T-helper 17 cell (primary cell): ENCODE measurements around the gene LRP2. TPM values are rescaled to one million over a fixed set of nuclear protein-coding genes. Genes with fewer than 3 reads are reported as not detected.

Experiments
- ATAC-seq: fragments of 150-1000 bp; cut with Tn5 transposase; 2 replicates; pipeline ENCODE4 v1.10.0; 2021; ENCODE audit warnings: mild to moderate bottlenecking, moderate library complexity
- DNase-seq, 3 donors: peaks; one replicate each; pipeline versions ENCODE4 v3.0.0 to v3.0.0-alpha.2; 2020 to 2021
- H3K9me3 ChIP-seq: one replicate; pipeline ENCODE4 v1.7.0; 2013; ENCODE audit warnings: low read length, mild to moderate bottlenecking; ENCODE audit not compliant: control insufficient read depth, poor library complexity, severe bottlenecking
- H3K27ac Mint-ChIP-seq: one replicate; pipeline ENCODE4 v1.8.0; 2022; ENCODE audit warnings: mild to moderate bottlenecking, moderate library complexity, mixed read lengths
- H3K27me3 Mint-ChIP-seq: one replicate; pipeline ENCODE4 v1.8.0; 2022; ENCODE audit warnings: mixed read lengths
- H3K36me3 Mint-ChIP-seq: one replicate; pipeline ENCODE4 v1.8.0; 2022; ENCODE audit warnings: low read depth, mixed read lengths
- H3K4me1 Mint-ChIP-seq: one replicate; pipeline ENCODE4 v1.8.0; 2022; ENCODE audit warnings: mild to moderate bottlenecking, mixed read lengths
- H3K4me3 Mint-ChIP-seq: one replicate; pipeline ENCODE4 v1.8.0; 2022; ENCODE audit warnings: mild to moderate bottlenecking, moderate library complexity, mixed read lengths
- total RNA-seq, 4 donors: library from RNA in 2 of 4; stranded (reverse) in 2 of 4; gene quantifications; one replicate each; pipeline ENCODE4 v1.2.3 and lab custom pipeline; 2022 to 2026

The LRP2 gene
- total RNA-seq, 2 donors from 2014 or later = not detected

DNA sequence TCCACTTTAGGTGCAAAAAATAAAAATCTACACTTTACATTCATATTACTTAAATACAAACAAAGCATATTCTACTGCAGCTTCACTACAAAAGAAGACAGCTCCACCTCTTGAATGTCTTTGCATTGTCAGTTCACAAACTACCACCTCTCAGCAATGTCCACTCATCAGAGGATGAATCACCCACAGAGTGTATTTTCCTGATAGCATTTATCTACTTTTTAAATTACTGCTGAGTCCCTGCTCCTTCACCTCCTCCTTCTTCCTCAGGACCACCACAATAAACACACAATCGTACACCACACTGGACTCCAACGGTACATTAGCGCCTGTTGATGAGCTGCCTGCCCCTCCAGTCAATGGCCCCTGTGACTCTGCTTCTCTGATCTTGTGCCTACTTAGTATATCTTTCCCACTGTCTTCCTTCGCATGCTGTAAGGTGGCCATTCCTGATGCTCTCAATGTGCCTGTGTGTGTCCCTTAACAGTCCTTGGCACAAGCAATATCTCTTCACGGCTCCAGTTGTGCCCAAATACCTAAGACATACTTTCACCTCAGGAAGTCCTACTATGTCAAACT, 172.0 kb downstream of the LRP2 start:
- no peaks in the 10 kb centered on the region for H3K9me3 ChIP-seq
- Mint-ChIP-seq H3K27me3 (peaks cover 28% of the 10 kb centered on the region), H3K36me3 (no peaks in the 10 kb centered on the region), H3K4me3 (no peak overlapping the region), H3K4me1 (peaks cover 2% of the 10 kb centered on the region), H3K27ac (no peak overlapping the region)
- no peak for DNase-seq
- ATAC-seq = no peak

GRCh38 chr2:169189132-169189531, 173.2 kb downstream of the LRP2 start:
- DNase-seq = no peak
- H3K9me3 ChIP-seq = no peaks in the 10 kb centered on the region
- H3K27ac Mint-ChIP-seq = no peak overlapping the region
- no peak overlapping the region for H3K4me3 Mint-ChIP-seq
- ATAC-seq = no peak
- H3K4me1 Mint-ChIP-seq = peaks cover under 1% of the 10 kb centered on the region
- H3K27me3 Mint-ChIP-seq = peaks cover 24% of the 10 kb centered on the region
- H3K36me3 Mint-ChIP-seq = no peaks in the 10 kb centered on the region

- Mint-ChIP-seq H3K4me3 (no peak overlapping the region), H3K27ac (no peak overlapping the region), H3K4me1 (no peaks in the 10 kb centered on the region), H3K36me3 (no peaks in the 10 kb centered on the region), H3K27me3 (peaks cover 20% of the 10 kb centered on the region)
- no peaks in the 10 kb centered on the region for H3K9me3 ChIP-seq
- DNase-seq (no peak), ATAC-seq (no peak)
Observed at GRCh38 chr2:169185711-169186110, 176.6 kb downstream of the LRP2 start.

GRCh38 chr2:169184074-169184473, 178.3 kb downstream of the LRP2 start:
- Mint-ChIP-seq H3K36me3 (no peaks in the 10 kb centered on the region), H3K4me1 (no peaks in the 10 kb centered on the region), H3K27me3 (peaks cover 13% of the 10 kb centered on the region), H3K27ac (no peak overlapping the region), H3K4me3 (no peak overlapping the region)
- ATAC-seq = no peak
- no peak for DNase-seq
- no peaks in the 10 kb centered on the region for H3K9me3 ChIP-seq

- Mint-ChIP-seq H3K36me3 (no peaks in the 10 kb centered on the region), H3K4me1 (no peaks in the 10 kb centered on the region), H3K27ac (no peak overlapping the region), H3K4me3 (no peak overlapping the region), H3K27me3 (peaks cover 19% of the 10 kb centered on the region)
- no peak for ATAC-seq
- H3K9me3 ChIP-seq = no peaks in the 10 kb centered on the region
- no peak for DNase-seq
Observed at GRCh38 chr2:169182573-169182972, 179.8 kb downstream of the LRP2 start.

DNA sequence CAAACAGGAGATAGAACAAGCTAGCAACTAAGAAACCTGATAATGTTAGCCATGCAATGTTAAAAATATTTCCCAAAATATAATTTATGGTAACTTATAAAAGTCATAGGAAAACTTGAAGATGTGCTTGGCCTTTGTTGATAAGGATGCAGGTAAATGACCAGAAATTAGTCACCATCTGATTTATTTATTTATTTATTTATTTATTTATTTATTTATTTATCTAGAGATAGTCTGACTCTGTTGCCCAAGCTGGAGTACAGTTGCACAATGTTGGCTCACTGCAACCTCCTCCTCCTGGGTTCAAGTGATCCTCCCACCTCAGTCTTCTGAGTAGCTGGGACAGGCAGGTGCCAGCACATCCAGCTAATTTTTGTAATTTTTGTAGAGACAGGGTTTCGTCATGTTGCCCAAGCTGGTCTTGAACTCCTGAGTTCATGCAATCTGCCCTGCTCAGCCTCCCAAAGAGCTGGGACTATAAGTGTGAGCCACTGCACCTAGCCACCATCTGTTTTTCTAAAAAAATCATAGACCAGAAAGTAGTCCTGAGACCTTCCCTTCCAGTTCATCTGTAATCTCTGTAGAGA, 183.4 kb downstream of the LRP2 start:
- no peaks in the 10 kb centered on the region for H3K36me3 Mint-ChIP-seq
- ATAC-seq = no peak
- H3K27ac Mint-ChIP-seq = no peak overlapping the region
- no peaks in the 10 kb centered on the region for H3K4me1 Mint-ChIP-seq
- peaks cover 41% of the 10 kb centered on the region for H3K27me3 Mint-ChIP-seq
- no peak for DNase-seq
- H3K4me3 Mint-ChIP-seq = no peak overlapping the region
- no peaks in the 10 kb centered on the region for H3K9me3 ChIP-seq

- Mint-ChIP-seq H3K27me3 (peaks cover 45% of the 10 kb centered on the region), H3K4me3 (no peak overlapping the region), H3K36me3 (no peaks in the 10 kb centered on the region), H3K27ac (no peak overlapping the region), H3K4me1 (no peaks in the 10 kb centered on the region)
- no peak for DNase-seq
- H3K9me3 ChIP-seq = no peaks in the 10 kb centered on the region
- ATAC-seq = no peak
Observed at GRCh38 chr2:169178364-169178763, 184.0 kb downstream of the LRP2 start.

GRCh38 chr2:169175112-169175511, 187.2 kb downstream of the LRP2 start:
- ATAC-seq = no peak
- no peak for DNase-seq
- H3K27me3 Mint-ChIP-seq = peaks cover 48% of the 10 kb centered on the region
- H3K4me1 Mint-ChIP-seq = no peaks in the 10 kb centered on the region
- no peak overlapping the region for H3K4me3 Mint-ChIP-seq
- H3K9me3 ChIP-seq = no peaks in the 10 kb centered on the region
- H3K27ac Mint-ChIP-seq = no peak overlapping the region
- H3K36me3 Mint-ChIP-seq = no peaks in the 10 kb centered on the region

DNA sequence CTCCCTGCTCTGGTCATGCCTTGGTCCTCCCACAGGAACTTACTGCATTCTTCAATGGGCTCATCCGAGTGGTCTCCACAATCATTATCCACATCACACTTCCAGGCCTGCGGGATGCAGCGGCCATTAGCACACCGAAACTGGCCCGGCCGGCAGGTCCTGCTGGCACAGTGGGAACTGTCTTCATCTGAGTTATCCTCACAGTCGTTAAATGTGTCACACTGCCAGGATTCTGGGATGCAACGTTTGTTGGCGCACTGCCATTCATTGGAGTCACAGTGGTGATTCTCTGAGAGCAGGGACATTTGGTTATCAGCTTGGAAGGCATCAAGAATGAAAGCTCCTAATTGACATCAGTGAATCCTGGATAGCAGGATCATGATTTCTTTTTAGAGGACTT, 188.5 kb downstream of the LRP2 start:
- H3K9me3 ChIP-seq = no peaks in the 10 kb centered on the region
- no peak for DNase-seq
- no peaks in the 10 kb centered on the region for H3K36me3 Mint-ChIP-seq
- H3K4me3 Mint-ChIP-seq = no peak overlapping the region
- ATAC-seq = no peak
- H3K27me3 Mint-ChIP-seq = peaks cover 54% of the 10 kb centered on the region
- H3K27ac Mint-ChIP-seq = no peak overlapping the region
- no peaks in the 10 kb centered on the region for H3K4me1 Mint-ChIP-seq

DNA sequence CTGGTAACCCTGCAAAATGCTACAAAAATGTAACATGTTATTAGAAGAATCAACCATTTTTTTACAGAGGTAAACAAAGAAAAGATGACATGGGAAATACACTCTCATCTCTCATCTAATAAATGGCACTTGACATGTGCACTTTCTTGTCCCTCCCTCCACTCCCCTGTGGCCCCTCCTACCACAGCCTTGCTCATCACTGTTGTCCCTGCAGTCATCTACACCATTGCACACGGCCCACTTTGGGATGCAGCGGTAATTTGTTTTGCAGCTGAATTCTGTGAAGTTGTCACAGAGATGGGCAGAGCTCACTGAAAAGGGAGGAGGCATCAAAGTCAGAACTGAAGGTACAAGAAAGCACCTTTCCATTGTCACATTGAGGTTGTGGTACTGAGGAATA, 189.4 kb downstream of the LRP2 start:
- no peak overlapping the region for H3K4me3 Mint-ChIP-seq
- H3K36me3 Mint-ChIP-seq = no peaks in the 10 kb centered on the region
- ATAC-seq = no peak
- no peaks in the 10 kb centered on the region for H3K9me3 ChIP-seq
- peaks cover 58% of the 10 kb centered on the region for H3K27me3 Mint-ChIP-seq
- no peaks in the 10 kb centered on the region for H3K4me1 Mint-ChIP-seq
- no peak overlapping the region for H3K27ac Mint-ChIP-seq
- no peak for DNase-seq

DNA sequence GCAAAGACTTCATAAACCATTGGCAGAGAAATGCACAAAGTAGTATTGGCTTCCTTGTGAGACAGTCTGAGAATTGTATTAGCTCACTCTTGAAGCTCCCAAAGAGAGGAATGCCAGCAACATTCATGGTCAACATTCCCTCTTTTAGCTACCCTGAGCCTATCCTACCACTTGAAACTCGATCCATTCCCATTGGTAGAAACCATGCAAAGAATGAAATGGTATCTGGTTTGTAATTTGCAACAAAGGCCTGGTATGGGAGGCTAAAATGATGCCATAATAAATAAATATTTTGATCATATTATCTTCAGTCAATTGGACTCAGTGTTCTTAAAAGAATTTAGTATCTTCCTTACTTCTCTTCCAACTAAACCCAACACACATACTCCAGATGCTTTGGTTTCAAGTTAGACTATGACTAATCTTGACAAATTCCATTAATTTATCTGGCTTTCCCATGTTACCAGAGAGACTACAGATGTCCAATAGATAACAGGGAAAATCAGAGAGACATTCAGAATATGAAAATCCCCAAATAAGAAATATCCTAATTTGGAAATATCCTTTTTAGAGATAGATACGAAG, 190.1 kb downstream of the LRP2 start:
- Mint-ChIP-seq H3K4me3 (no peak overlapping the region), H3K27me3 (peaks cover 51% of the 10 kb centered on the region), H3K36me3 (no peaks in the 10 kb centered on the region), H3K27ac (no peak overlapping the region), H3K4me1 (no peaks in the 10 kb centered on the region)
- no peaks in the 10 kb centered on the region for H3K9me3 ChIP-seq
- DNase-seq = no peak
- ATAC-seq = no peak

DNA sequence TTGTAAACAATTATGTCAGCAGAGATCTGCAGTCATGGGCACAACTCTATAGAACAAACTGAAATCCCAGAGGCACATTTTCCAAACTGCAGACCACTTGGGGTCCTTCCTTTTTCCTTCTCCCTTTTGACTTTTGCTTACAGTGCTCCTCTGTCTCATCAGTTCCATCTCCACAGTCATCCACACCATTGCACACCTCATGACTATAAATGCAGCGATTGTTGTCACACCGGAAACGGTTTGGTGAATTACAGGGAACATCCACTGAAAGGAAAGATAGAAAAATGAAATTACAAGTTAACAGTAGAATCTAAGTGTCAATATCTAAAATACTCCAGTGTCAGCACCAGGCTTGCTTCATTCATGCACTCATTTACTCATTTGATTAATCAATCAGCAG, 196.5 kb downstream of the LRP2 start:
- DNase-seq = no peak
- H3K27ac Mint-ChIP-seq = no peak overlapping the region
- H3K27me3 Mint-ChIP-seq = peaks cover 66% of the 10 kb centered on the region
- no peaks in the 10 kb centered on the region for H3K4me1 Mint-ChIP-seq
- ATAC-seq = no peak
- H3K9me3 ChIP-seq = no peaks in the 10 kb centered on the region
- H3K36me3 Mint-ChIP-seq = no peaks in the 10 kb centered on the region
- no peak overlapping the region for H3K4me3 Mint-ChIP-seq

GRCh38 chr2:169164311-169164710, 198.0 kb downstream of the LRP2 start:
- H3K36me3 Mint-ChIP-seq = no peaks in the 10 kb centered on the region
- no peaks in the 10 kb centered on the region for H3K4me1 Mint-ChIP-seq
- H3K9me3 ChIP-seq = no peaks in the 10 kb centered on the region
- H3K27me3 Mint-ChIP-seq = peaks cover 69% of the 10 kb centered on the region
- H3K4me3 Mint-ChIP-seq = no peak overlapping the region
- ATAC-seq (no peak), DNase-seq (no peak)
- no peak overlapping the region for H3K27ac Mint-ChIP-seq

DNA sequence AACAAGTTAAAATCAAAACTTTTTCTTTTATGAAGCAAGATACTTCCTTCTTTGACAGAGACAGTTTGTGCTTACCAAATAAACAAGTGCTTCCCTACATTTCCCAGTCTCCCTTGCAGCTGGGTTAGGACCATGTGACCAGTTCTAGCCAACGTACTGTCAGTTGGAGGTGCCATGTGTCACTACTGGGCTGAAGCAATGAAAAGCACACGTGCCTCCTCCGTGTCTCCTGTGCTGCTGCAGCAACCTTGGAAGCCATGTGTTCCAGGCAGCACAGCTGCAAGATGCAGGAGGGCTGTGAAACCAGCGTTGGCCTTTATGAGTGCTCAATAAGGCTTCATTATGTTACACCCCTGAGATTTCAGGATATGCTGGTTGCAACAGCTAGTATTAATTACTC, 199.7 kb downstream of the LRP2 start:
- Mint-ChIP-seq H3K4me1 (no peaks in the 10 kb centered on the region), H3K4me3 (no peak overlapping the region), H3K27me3 (peaks cover 70% of the 10 kb centered on the region), H3K27ac (no peak overlapping the region), H3K36me3 (peaks cover 2% of the 10 kb centered on the region)
- H3K9me3 ChIP-seq = no peaks in the 10 kb centered on the region
- ATAC-seq (no peak), DNase-seq (no peak)
